ENCODE data around the gene SEPTIN11. TPM values are rescaled to one million over a fixed set of nuclear protein-coding genes. Genes with fewer than 3 reads are reported as not detected.

The SEPTIN11 gene
- total RNA-seq, 1 experiment from 2014 or later, result 125 TPM

DNA sequence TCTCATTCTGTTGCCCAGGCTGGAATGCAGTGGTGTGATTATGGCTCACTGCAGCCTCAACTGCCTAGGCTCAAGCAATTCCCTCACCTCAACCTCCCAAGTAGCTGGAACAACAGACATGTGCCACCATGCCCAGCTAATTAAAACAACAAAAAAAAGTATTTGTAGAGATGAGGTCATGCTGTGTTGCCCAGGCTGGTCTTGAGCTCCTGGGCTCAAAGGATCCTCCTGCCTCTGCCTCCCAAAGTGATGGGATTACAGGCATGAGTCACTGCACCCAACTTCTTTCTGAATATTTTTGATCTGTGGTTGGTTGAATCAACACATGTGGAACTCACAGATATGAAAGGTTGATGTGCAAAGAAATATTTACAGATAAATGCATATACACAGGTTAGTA, 18.5 kb upstream of the SEPTIN11 start:
- ATAC-seq (no peak), DNase-seq (ENCODE audit: low spot score) (no peak)
- Mint-ChIP-seq H3K9me3 (no peaks in the 10 kb centered on the region), H3K4me3 (no peak overlapping the region), H3K4me1 (peaks cover 3% of the 10 kb centered on the region; the same call in 1 of the 2 replicates), H3K36me3 (no peaks in the 10 kb centered on the region), H3K27me3 (ENCODE audit: low read depth) (no peaks in the 10 kb centered on the region), H3K27ac (no peak overlapping the region)
- ChIA-PET POLR2A (interaction anchor here (0.7 kb wide), 1 partner anchor 225 kb away, joined by 4 read pairs; no protein-coding TSS in a partner anchor), CTCF (no interaction called here)
- no peak for TF ChIP-seq ZNF219 (CRISPR knock-in tag; IDR thresholded peaks at IDR 0.05; ENCODE audit: borderline replicate concordance)
- TF ChIP-seq, protein P1, sequence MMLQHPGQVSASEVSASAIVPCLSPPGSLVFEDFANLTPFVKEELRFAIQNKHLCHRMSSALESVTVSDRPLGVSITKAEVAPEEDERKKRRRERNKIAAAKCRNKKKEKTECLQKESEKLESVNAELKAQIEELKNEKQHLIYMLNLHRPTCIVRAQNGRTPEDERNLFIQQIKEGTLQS (CRISPR knock-in tag; conservative IDR thresholded peaks at IDR 0.05), result no peak
- TF ChIP-seq ZNF232 (CRISPR knock-in tag; IDR thresholded peaks at IDR 0.05), result no peak
- no peak for TF ChIP-seq FOXJ3 (CRISPR knock-in tag; IDR thresholded peaks at IDR 0.05; ENCODE audit: borderline replicate concordance)
- no peak for TF ChIP-seq GTF2I (CRISPR knock-in tag; conservative IDR thresholded peaks at IDR 0.05)

DNA sequence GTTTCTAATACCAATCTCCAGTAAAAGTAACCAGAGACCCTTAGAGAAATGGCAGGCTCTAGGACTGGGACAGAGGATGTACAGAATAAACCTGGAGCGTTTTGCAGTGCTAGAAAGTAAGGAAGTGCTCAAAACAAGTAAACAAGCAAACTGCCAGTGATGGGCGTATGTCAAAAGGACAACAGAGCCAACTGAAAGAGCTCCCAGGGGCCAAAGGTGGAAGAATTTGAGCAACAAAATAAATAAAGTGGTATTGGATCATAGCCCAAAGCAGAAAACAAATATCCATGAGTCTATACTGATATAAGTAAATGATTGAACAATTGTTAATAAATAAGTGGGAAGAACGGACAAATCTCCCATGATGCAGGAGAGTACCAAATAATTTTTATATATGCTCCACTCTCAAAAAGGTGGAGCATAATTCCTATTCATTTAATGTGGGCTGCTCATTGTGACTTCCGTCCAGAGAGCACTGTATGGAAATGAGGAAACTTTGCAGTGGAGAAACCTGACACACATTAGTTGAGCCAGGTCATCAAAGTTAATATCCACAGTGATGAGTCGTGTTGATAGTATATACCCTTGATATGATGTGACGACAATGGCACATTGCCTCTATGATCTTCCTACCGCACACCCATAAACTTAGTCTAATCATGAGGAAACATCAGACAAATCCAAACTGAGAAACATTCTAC, 17.8 kb upstream of the SEPTIN11 start:
- ChIA-PET CTCF (no interaction called here), POLR2A (interaction anchor here (0.7 kb wide), 1 partner anchor 224 kb away, joined by 4 read pairs; no protein-coding TSS in a partner anchor)
- Mint-ChIP-seq H3K27ac (no peak overlapping the region), H3K9me3 (peaks cover 6% of the 10 kb centered on the region), H3K36me3 (no peaks in the 10 kb centered on the region), H3K4me1 (peaks cover 3% of the 10 kb centered on the region; the same call in 1 of the 2 replicates), H3K27me3 (ENCODE audit: low read depth) (no peaks in the 10 kb centered on the region), H3K4me3 (no peak overlapping the region)
- no peak for ATAC-seq
- TF ChIP-seq ETV6 (CRISPR knock-in tag; IDR thresholded peaks at IDR 0.05) (no peak), ZNF671 (CRISPR knock-in tag; IDR thresholded peaks at IDR 0.05) (no peak), GABPB1 (CRISPR knock-in tag; IDR thresholded peaks at IDR 0.05) (no peak), SOX15 (CRISPR knock-in tag; IDR thresholded peaks at IDR 0.05) (no peak), ZBTB21 (CRISPR knock-in tag; IDR thresholded peaks at IDR 0.05; ENCODE audit: borderline replicate concordance) (no peak), CBFB (CRISPR knock-in tag; IDR thresholded peaks at IDR 0.05; ENCODE audit: low read depth) (no peak), HMGA2 (CRISPR knock-in tag; IDR thresholded peaks at IDR 0.05) (no peak), NFE2L1 (CRISPR knock-in tag; IDR thresholded peaks at IDR 0.05) (no peak)
- TF ChIP-seq, protein P2, sequence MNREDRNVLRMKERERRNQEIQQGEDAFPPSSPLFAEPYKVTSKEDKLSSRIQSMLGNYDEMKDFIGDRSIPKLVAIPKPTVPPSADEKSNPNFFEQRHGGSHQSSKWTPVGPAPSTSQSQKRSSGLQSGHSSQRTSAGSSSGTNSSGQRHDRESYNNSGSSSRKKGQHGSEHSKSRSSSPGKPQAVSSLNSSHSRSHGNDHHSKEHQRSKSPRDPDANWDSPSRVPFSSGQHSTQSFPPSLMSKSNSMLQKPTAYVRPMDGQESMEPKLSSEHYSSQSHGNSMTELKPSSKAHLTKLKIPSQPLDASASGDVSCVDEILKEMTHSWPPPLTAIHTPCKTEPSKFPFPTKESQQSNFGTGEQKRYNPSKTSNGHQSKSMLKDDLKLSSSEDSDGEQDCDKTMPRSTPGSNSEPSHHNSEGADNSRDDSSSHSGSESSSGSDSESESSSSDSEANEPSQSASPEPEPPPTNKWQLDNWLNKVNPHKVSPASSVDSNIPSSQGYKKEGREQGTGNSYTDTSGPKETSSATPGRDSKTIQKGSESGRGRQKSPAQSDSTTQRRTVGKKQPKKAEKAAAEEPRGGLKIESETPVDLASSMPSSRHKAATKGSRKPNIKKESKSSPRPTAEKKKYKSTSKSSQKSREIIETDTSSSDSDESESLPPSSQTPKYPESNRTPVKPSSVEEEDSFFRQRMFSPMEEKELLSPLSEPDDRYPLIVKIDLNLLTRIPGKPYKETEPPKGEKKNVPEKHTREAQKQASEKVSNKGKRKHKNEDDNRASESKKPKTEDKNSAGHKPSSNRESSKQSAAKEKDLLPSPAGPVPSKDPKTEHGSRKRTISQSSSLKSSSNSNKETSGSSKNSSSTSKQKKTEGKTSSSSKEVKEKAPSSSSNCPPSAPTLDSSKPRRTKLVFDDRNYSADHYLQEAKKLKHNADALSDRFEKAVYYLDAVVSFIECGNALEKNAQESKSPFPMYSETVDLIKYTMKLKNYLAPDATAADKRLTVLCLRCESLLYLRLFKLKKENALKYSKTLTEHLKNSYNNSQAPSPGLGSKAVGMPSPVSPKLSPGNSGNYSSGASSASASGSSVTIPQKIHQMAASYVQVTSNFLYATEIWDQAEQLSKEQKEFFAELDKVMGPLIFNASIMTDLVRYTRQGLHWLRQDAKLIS (CRISPR knock-in tag; IDR thresholded peaks at IDR 0.05; ENCODE audit: borderline replicate concordance), result no peak
- TF ChIP-seq, protein P3, sequence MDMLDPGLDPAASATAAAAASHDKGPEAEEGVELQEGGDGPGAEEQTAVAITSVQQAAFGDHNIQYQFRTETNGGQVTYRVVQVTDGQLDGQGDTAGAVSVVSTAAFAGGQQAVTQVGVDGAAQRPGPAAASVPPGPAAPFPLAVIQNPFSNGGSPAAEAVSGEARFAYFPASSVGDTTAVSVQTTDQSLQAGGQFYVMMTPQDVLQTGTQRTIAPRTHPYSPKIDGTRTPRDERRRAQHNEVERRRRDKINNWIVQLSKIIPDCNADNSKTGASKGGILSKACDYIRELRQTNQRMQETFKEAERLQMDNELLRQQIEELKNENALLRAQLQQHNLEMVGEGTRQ (CRISPR knock-in tag; IDR thresholded peaks at IDR 0.05), result no peak
- TF ChIP-seq, protein P4, sequence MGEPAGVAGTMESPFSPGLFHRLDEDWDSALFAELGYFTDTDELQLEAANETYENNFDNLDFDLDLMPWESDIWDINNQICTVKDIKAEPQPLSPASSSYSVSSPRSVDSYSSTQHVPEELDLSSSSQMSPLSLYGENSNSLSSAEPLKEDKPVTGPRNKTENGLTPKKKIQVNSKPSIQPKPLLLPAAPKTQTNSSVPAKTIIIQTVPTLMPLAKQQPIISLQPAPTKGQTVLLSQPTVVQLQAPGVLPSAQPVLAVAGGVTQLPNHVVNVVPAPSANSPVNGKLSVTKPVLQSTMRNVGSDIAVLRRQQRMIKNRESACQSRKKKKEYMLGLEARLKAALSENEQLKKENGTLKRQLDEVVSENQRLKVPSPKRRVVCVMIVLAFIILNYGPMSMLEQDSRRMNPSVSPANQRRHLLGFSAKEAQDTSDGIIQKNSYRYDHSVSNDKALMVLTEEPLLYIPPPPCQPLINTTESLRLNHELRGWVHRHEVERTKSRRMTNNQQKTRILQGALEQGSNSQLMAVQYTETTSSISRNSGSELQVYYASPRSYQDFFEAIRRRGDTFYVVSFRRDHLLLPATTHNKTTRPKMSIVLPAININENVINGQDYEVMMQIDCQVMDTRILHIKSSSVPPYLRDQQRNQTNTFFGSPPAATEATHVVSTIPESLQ (CRISPR knock-in tag; IDR thresholded peaks at IDR 0.05), result no peak
- TF ChIP-seq, protein P5, sequence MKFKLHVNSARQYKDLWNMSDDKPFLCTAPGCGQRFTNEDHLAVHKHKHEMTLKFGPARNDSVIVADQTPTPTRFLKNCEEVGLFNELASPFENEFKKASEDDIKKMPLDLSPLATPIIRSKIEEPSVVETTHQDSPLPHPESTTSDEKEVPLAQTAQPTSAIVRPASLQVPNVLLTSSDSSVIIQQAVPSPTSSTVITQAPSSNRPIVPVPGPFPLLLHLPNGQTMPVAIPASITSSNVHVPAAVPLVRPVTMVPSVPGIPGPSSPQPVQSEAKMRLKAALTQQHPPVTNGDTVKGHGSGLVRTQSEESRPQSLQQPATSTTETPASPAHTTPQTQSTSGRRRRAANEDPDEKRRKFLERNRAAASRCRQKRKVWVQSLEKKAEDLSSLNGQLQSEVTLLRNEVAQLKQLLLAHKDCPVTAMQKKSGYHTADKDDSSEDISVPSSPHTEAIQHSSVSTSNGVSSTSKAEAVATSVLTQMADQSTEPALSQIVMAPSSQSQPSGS (CRISPR knock-in tag; IDR thresholded peaks at IDR 0.05; ENCODE audit: borderline replicate concordance, low read depth), result no peak
- TF ChIP-seq, protein P6, sequence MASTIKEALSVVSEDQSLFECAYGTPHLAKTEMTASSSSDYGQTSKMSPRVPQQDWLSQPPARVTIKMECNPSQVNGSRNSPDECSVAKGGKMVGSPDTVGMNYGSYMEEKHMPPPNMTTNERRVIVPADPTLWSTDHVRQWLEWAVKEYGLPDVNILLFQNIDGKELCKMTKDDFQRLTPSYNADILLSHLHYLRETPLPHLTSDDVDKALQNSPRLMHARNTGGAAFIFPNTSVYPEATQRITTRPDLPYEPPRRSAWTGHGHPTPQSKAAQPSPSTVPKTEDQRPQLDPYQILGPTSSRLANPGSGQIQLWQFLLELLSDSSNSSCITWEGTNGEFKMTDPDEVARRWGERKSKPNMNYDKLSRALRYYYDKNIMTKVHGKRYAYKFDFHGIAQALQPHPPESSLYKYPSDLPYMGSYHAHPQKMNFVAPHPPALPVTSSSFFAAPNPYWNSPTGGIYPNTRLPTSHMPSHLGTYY (CRISPR knock-in tag; IDR thresholded peaks at IDR 0.05), result no peak
- TF ChIP-seq, protein P7, sequence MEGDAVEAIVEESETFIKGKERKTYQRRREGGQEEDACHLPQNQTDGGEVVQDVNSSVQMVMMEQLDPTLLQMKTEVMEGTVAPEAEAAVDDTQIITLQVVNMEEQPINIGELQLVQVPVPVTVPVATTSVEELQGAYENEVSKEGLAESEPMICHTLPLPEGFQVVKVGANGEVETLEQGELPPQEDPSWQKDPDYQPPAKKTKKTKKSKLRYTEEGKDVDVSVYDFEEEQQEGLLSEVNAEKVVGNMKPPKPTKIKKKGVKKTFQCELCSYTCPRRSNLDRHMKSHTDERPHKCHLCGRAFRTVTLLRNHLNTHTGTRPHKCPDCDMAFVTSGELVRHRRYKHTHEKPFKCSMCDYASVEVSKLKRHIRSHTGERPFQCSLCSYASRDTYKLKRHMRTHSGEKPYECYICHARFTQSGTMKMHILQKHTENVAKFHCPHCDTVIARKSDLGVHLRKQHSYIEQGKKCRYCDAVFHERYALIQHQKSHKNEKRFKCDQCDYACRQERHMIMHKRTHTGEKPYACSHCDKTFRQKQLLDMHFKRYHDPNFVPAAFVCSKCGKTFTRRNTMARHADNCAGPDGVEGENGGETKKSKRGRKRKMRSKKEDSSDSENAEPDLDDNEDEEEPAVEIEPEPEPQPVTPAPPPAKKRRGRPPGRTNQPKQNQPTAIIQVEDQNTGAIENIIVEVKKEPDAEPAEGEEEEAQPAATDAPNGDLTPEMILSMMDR (IDR thresholded peaks at IDR 0.05), result no peak
- DNase-seq (ENCODE audit: low spot score), result no peak
